Fibroblast of pulmonary artery (primary cell): ENCODE results near the gene C1QTNF6.

Experiments
- DNase-seq: peaks from one replicate; pipeline ENCODE4 v3.0.0-alpha.2; 2010; ENCODE audit warnings: low read depth
- H3K4me3 ChIP-seq: replicated peaks from 2 replicates; pipeline ENCODE4 v1.5.1; 2011; ENCODE audit warnings: low read depth, mild to moderate bottlenecking, control low read depth, low read length, moderate library complexity
- CTCF ChIP-seq: IDR thresholded peaks from 2 replicates; pipeline ENCODE4 v1.5.1; 2011; ENCODE audit warnings: mild to moderate bottlenecking, control low read depth, low read length, inconsistent platforms; ENCODE audit errors: missing control alignments

The C1QTNF6 gene

GRCh38 chr22:37163096-37163489 lies 25.0 kb downstream of the C1QTNF6 start:
- no peak overlapping the region for H3K4me3 ChIP-seq
- DNase-seq = no peak
- TF ChIP-seq CTCF = no peak

GRCh38 chr22:37162221-37163095 lies 25.6 kb downstream of the C1QTNF6 start:
- DNase-seq = no peak

GRCh38 chr22:37161443-37161842 lies 26.6 kb downstream of the C1QTNF6 start:
- TF ChIP-seq CTCF = no peak
- DNase-seq = no peak
- no peak overlapping the region for H3K4me3 ChIP-seq

More at GRCh38 chr22:37162221-37163095, 25.6 kb downstream of the C1QTNF6 start:
- H3K4me3 ChIP-seq = no peak overlapping the region
- no peak for TF ChIP-seq CTCF

- no peak overlapping the region for H3K4me3 ChIP-seq
- peak; percentile 2 for TF ChIP-seq CTCF
- no peak for DNase-seq
Measured at GRCh38 chr22:37160027-37160426, 28.0 kb downstream of the C1QTNF6 start.

- no peak for TF ChIP-seq CTCF
- no peak overlapping the region for H3K4me3 ChIP-seq
- no peak for DNase-seq
Measured at GRCh38 chr22:37158963-37159290, 29.1 kb downstream of the C1QTNF6 start.

GRCh38 chr22:37157516-37158285 lies 30.3 kb downstream of the C1QTNF6 start:
- TF ChIP-seq CTCF = no peak
- DNase-seq = no peak
- H3K4me3 ChIP-seq = no peak overlapping the region
